Stimulated activated CD8-positive, alpha-beta memory T cell treated with anti-CD3 and anti-CD28 coated beads, Interleukin-4, amount 100 ng/mL, for 48 hours (primary cell): ENCODE data around the gene RPL34.
A peak's percentile ranks its signal among the peaks of the same experiment; 100 is the strongest.

Experiments used
- DNase-seq: peaks from one replicate; pipeline ENCODE4 v3.0.0-alpha.2; 2020

RPL34 gene

GRCh38 chr4:108624263-108625056 is 4.1 kb downstream of the RPL34 start:
- DNase-seq, result no peak

DNA sequence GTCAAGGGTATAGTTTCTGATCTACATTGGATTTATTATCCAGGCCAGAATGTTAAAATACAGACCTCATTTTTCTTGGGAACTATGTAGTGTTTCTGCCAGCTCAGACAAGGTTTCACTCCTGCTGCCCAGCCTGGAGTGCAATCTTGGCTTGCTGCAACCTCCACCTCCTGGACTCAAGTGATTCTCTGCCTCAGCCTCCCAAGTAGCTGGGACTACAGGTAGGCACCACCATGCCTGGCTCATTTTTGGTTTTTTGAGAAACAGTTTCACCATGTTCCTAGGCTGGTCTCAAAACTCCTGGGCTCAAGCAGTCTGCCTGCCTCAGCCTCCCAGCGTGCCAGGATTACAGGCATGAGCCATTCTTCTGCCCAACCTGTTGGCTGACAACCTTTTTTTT is 5.7 kb downstream of the RPL34 start:
- DNase-seq, result no peak

- no peak for DNase-seq
Observed at GRCh38 chr4:108628411-108628810, 8.0 kb downstream of the RPL34 start.

GRCh38 chr4:108635070-108635655 is 14.8 kb downstream of the RPL34 start:
- no peak for DNase-seq

DNA sequence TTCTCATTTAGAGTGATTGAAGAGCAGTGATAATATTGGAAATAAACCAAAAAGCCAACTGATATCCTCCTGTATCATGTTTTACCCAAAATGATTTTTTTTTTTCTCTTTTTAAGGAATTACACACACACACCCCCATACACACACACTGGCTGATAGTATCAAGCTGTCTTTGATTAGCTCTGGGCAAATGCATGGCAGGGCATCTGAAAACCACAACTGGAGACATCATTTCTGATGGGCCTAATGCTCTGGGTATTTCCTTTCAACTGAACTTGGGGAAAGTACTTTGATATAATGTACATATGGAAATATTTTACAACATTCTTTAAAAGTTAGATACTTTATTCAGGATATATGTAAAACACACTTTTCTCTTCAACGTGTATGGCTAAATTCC is 15.9 kb downstream of the RPL34 start:
- DNase-seq, result no peak

DNA sequence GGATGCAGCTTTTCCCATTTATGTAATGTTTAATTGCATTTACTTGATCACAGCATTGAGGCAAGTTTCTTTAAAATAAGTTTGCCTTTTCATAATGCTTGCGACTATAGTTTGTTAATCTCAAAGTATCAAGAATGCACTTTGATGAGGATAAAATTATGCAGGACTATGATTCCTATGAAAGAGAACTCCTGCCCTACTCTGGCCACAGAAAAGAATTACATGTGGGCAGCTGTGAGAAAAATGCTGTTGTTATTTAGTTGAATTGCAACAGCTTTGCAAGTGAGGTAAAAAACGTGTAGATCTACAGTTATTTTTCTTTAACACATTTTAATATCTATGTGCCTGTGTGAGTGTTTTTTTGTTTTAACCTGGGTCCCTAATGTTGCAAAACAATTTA is 17.5 kb downstream of the RPL34 start:
- no peak for DNase-seq

GRCh38 chr4:108644237-108644636 is 23.9 kb downstream of the RPL34 start:
- DNase-seq, result no peak

DNA sequence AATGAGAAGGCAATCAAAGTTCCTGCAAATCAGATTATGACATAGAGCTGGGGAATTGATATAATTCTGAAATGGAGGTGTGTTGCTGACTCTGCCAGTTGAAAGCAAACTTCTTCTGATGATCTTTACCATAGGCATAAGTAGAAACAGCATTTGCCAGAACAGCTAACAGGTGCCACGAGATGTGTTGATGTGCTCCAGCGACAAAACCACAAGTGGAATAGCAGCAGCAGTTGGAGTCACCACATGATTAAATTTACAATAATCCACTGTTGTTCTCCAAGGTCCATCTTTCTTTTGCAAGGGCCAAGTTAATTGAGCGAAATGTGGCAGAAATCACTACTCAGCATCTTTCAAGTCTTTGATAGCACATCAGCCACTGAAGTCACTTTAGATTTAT is 26.3 kb downstream of the RPL34 start:
- no peak for DNase-seq

- DNase-seq, result no peak
Observed at GRCh38 chr4:108649863-108650211, 29.5 kb downstream of the RPL34 start.

GRCh38 chr4:108650212-108651013 is 30.0 kb downstream of the RPL34 start, which contains the start of gene OSTC:
TSS of gene OSTC (plus strand) at chr4:108650599. CDS start at chr4:108650656, 57 bp downstream.
- peak; percentile 96 for DNase-seq

DNA sequence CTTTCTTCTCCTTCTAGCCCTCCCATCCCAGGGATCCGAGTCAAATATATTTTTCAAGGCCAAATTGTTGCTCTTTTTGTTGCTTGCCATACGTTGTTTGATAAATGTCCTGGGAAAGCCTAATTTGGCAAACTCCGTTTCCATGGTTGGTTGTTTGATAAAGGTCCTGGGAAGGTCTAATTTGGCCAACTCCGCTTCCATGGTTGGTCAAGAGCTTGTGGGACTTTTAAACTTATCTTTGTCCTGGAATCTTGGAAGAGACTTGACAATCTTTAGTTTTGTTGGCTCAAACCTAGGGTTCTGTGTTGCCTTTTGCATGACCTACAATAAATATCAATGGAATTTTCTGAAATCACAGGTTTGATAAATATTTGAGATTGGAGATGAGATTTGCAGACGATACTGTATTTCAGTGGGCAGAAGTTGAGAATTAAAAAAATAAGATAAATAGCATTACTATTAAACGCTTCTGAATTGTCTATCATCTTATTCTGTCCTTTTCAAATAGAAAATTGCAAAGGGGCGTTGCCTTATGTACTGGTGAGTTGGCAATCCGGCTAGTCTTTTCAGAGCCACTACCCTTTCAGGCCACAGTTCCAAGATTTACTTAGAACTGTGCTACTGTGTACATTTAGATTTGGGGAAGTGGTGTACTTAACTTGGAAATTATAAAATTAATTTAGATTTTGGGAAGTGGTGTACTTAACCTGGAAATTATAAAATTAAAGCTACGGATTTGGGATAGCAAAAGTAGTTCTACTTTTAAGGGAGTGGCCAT is 30.8 kb downstream of the RPL34 start:
- DNase-seq, result no peak

- no peak for DNase-seq
Observed at GRCh38 chr4:108662629-108663028, 42.3 kb downstream of the RPL34 start.

DNA sequence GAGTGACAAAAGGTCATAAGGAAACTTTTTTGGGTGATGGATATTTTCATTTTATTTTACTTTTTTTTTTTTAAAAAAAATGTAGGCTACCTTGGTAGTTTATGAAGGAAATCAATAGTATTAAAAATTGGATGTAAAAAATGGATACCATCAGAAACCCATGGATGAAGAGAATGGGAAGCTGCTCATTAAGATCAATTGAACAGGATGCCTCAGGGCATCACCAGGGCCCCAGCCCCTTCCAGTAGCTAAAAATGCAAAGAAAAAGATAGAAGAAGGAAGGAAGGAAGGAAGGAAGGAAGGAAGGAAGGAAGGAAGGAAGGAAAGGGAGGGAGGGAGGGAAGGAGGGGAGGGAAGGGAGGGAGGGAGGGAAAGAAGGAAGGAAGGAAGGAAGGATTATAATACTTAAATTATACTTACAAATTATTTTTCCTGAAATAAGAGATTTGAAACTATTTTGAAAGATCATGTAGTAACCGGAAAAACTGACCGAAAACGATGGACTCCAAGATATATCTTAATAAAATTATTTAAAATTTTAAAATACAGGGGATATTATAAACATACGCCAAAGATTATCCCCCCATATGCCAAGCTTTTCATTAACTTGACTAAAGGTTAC is 54.1 kb downstream of the RPL34 start:
- no peak for DNase-seq
